GM23248 (cell line): ENCODE measurements around the gene PDLIM3.

Experiments
- EZH2 ChIP-seq: fragments of 200-600 bp; sonication (generic); IDR thresholded peaks from 2 replicates; pipeline ENCODE4 v1.6.1; 2018; ENCODE audit warnings: antibody characterized with exemption, mild to moderate bottlenecking; ENCODE audit not compliant: insufficient read depth, poor library complexity, severe bottlenecking
- EZH2phosphoT487 ChIP-seq: fragments of 200-600 bp; sonication (generic); IDR thresholded peaks from 2 replicates; pipeline ENCODE4 v1.6.1; 2018; ENCODE audit warnings: antibody characterized with exemption, moderate library complexity, mild to moderate bottlenecking, low read depth; ENCODE audit not compliant: insufficient read depth

DNA sequence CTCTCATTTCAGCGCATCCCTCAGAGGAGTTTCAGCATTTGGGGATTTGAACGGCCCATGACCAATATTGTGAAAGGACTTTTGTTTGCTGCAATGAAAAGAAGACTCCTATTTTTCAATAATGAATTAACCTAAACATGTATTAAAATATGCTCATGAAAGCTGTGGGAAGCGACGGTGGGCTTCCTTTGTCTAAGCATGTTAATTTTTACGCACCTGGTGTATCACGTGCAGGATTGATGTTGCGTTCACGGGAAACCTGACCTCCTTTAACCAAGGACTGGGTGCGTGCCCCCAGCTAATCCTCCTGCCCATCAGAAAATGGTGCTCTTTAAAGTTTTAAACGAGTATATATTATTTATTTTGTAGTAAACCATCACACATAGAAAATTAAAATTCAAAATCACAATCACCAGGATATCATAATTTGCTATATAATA, 63.2 kb downstream of the PDLIM3 start:
- TF ChIP-seq EZH2 (no peak), EZH2phosphoT487 (no peak)
